H9 (cell line): Measurements from ENCODE around the gene EFCAB11. TPM values are rescaled to one million over a fixed set of nuclear protein-coding genes. Genes with fewer than 3 reads are reported as not detected.

ENCODE experiments used
- DNase-seq: peaks from one replicate; pipeline ENCODE4 v3.0.0-alpha.2; 2017
- H2AFZ ChIP-seq: one replicate; pipeline ENCODE4 v1.6.1; 2013; ENCODE audit warnings: mild to moderate bottlenecking, low read length, control low read depth, moderate library complexity
- H2AK5ac ChIP-seq: 2 replicates; pipeline ENCODE4 v1.6.1; 2013; ENCODE audit warnings: low read length, control low read depth, mixed read lengths; ENCODE audit not compliant: insufficient read length
- H2BK120ac ChIP-seq: one replicate; pipeline ENCODE4 v1.6.1; 2013; ENCODE audit warnings: low read depth, mild to moderate bottlenecking, low read length, control low read depth, inconsistent platforms; ENCODE audit not compliant: poor library complexity, severe bottlenecking
- H2BK12ac ChIP-seq: 2 replicates; pipeline ENCODE4 v1.6.1; 2013; ENCODE audit warnings: low read length, control low read depth, mixed read lengths, low read depth; ENCODE audit not compliant: insufficient read length
- H2BK15ac ChIP-seq: 2 replicates; pipeline ENCODE4 v1.6.1; 2013; ENCODE audit warnings: low read depth, low read length, control low read depth
- H2BK20ac ChIP-seq: one replicate; pipeline ENCODE4 v1.6.1; 2013; ENCODE audit warnings: low read depth, mild to moderate bottlenecking, low read length, control low read depth, inconsistent platforms; ENCODE audit not compliant: poor library complexity, severe bottlenecking
- H2BK5ac ChIP-seq: 2 replicates; pipeline ENCODE4 v1.6.1; 2013; ENCODE audit warnings: low read length, control low read depth, mixed read lengths; ENCODE audit not compliant: insufficient read length
- H3K14ac ChIP-seq: 2 replicates; pipeline ENCODE4 v1.6.1; 2013; ENCODE audit warnings: low read length, control low read depth; ENCODE audit not compliant: insufficient read depth
- H3K18ac ChIP-seq: 2 replicates; pipeline ENCODE4 v1.6.1; 2013; ENCODE audit warnings: low read depth, mild to moderate bottlenecking, mixed read lengths, low read length, control low read depth; ENCODE audit not compliant: insufficient read length
- H3K23ac ChIP-seq: 2 replicates; pipeline ENCODE4 v1.6.1; 2013; ENCODE audit warnings: low read length, control low read depth, mixed read lengths, low read depth; ENCODE audit not compliant: insufficient read length
- H3K23me2 ChIP-seq: 2 replicates; pipeline ENCODE4 v1.6.1; 2013; ENCODE audit warnings: low read depth, mild to moderate bottlenecking, mixed read lengths, low read length, control low read depth; ENCODE audit not compliant: insufficient read length, poor library complexity, severe bottlenecking
- H3K27ac ChIP-seq: 2 replicates; pipeline ENCODE4 v1.5.1; 2013; ENCODE audit warnings: low read length, control low read depth, mixed read lengths, low read depth; ENCODE audit not compliant: insufficient read length
- H3K27me3 ChIP-seq: 2 replicates; pipeline ENCODE4 v1.6.1; 2013; ENCODE audit warnings: low read length, control low read depth, inconsistent platforms; ENCODE audit not compliant: insufficient read depth
- H3K4ac ChIP-seq: 2 replicates; pipeline ENCODE4 v1.6.1; 2013; ENCODE audit warnings: low read depth, mild to moderate bottlenecking, control low read depth, inconsistent platforms, low read length, moderate library complexity
- H3K4me1 ChIP-seq: 2 replicates; pipeline ENCODE4 v1.6.1; 2013; ENCODE audit warnings: low read length, control low read depth, inconsistent platforms; ENCODE audit not compliant: insufficient read depth
- H3K4me2 ChIP-seq: 2 replicates; pipeline ENCODE4 v1.6.1; 2013; ENCODE audit warnings: low read length, control low read depth, mixed read lengths; ENCODE audit not compliant: insufficient read length, insufficient read depth
- H3K56ac ChIP-seq: 2 replicates; pipeline ENCODE4 v1.6.1; 2013; ENCODE audit warnings: low read depth, mild to moderate bottlenecking, mixed read lengths, low read length, control low read depth; ENCODE audit not compliant: insufficient read length
- H3K79me1 ChIP-seq: 2 replicates; pipeline ENCODE4 v1.6.1; 2013; ENCODE audit warnings: low read depth, mild to moderate bottlenecking, moderate library complexity, low read length, control low read depth, inconsistent platforms; ENCODE audit not compliant: insufficient read depth, poor library complexity, severe bottlenecking
- H3K79me2 ChIP-seq: 2 replicates; pipeline ENCODE4 v1.6.1; 2013; ENCODE audit warnings: low read length, control low read depth, inconsistent platforms; ENCODE audit not compliant: insufficient read depth
- H3K9ac ChIP-seq: 2 replicates; pipeline ENCODE4 v1.6.1; 2013; ENCODE audit warnings: low read length, control low read depth, mixed read lengths; ENCODE audit not compliant: insufficient read length; ENCODE audit errors: extremely low read depth
- H3K9me3 ChIP-seq: one replicate; pipeline ENCODE4 v1.6.1; 2013; ENCODE audit warnings: low read depth, low read length, inconsistent platforms; ENCODE audit not compliant: control insufficient read depth
- H3T11ph ChIP-seq: one replicate; pipeline ENCODE4 v1.6.1; 2013; ENCODE audit warnings: mild to moderate bottlenecking, low read length, control low read depth, inconsistent platforms
- H4K20me1 ChIP-seq: one replicate; pipeline ENCODE4 v1.6.1; 2013; ENCODE audit not compliant: control insufficient read depth, insufficient read length, insufficient read depth
- H4K5ac ChIP-seq: 2 replicates; pipeline ENCODE4 v1.6.1; 2013; ENCODE audit warnings: low read depth, mild to moderate bottlenecking, mixed read lengths, low read length, control low read depth; ENCODE audit not compliant: insufficient read length
- H4K8ac ChIP-seq: replicated peaks from 2 replicates; pipeline ENCODE4 v1.6.1; 2013; ENCODE audit warnings: low read length, control low read depth, mixed read lengths, low read depth; ENCODE audit not compliant: insufficient read length
- H4K91ac ChIP-seq: 2 replicates; pipeline ENCODE4 v1.6.1; 2013; ENCODE audit warnings: low read depth, mild to moderate bottlenecking, moderate library complexity, mixed read lengths, low read length, control low read depth; ENCODE audit not compliant: insufficient read length
- H3K27ac Mint-ChIP-seq, 3 experiments: 2 replicates in 2 of 3; 3 replicates in 1 of 3; pipeline ENCODE4 v1.8.0; 2020 to 2021; ENCODE audit warnings: mixed read lengths in 3 of 3, mild to moderate bottlenecking in 1 of 3, moderate library complexity in 1 of 3
- H3K27me3 Mint-ChIP-seq: 2 replicates; pipeline ENCODE4 v1.8.0; 2021; ENCODE audit warnings: low read depth, mild to moderate bottlenecking, moderate library complexity, mixed read lengths
- H3K36me3 Mint-ChIP-seq, 3 experiments: 2 replicates in 2 of 3; 3 replicates in 1 of 3; pipeline ENCODE4 v1.8.0; 2020 to 2021; ENCODE audit warnings: low read depth in 3 of 3, mixed read lengths in 3 of 3; ENCODE audit not compliant: insufficient read depth in 1 of 3
- H3K4me1 Mint-ChIP-seq, 2 experiments: 2 replicates each; pipeline ENCODE4 v1.8.0; 2020; ENCODE audit warnings: mixed read lengths in 2 of 2
- H3K4me3 Mint-ChIP-seq, 2 experiments: 2 replicates in 1 of 2; 3 replicates in 1 of 2; pipeline ENCODE4 v1.8.0; 2020 to 2021; ENCODE audit warnings: mild to moderate bottlenecking in 2 of 2, mixed read lengths in 2 of 2, moderate library complexity in 1 of 2
- H3K9me3 Mint-ChIP-seq, 2 experiments: 2 replicates in 1 of 2; 3 replicates in 1 of 2; pipeline ENCODE4 v1.8.0; 2020; ENCODE audit warnings: mild to moderate bottlenecking in 2 of 2, mixed read lengths in 2 of 2, moderate library complexity in 1 of 2
- WGBS: extraction: QIAGEN DNeasy Blood & Tissue Kit; methylation state at CpG from one replicate; pipeline ENCODE4 v1.1.7; 2013; ENCODE audit warnings: missing lambda C conversion rate, low lambda C conversion rate, mixed read lengths; ENCODE audit not compliant: insufficient read length; ENCODE audit errors: extremely low coverage; 5-methylcytosine and 5-hydroxymethylcytosine counted together
- total RNA-seq: library from RNA; stranded (reverse); gene quantifications from 2 replicates; pipeline ENCODE4 v1.2.1, GENCODE V29; 2021
- TF ChIP-seq, protein P1 (sequence below): fragments of 200-600 bp; sonication (generic); conservative IDR thresholded peaks from 3 replicates; pipeline ENCODE4 v1.8.0; 2021; ENCODE audit warnings: antibody characterized with exemption, mild to moderate bottlenecking

EFCAB11 gene
- total RNA-seq, 1 experiment from 2014 or later, result 17.4 TPM

DNA sequence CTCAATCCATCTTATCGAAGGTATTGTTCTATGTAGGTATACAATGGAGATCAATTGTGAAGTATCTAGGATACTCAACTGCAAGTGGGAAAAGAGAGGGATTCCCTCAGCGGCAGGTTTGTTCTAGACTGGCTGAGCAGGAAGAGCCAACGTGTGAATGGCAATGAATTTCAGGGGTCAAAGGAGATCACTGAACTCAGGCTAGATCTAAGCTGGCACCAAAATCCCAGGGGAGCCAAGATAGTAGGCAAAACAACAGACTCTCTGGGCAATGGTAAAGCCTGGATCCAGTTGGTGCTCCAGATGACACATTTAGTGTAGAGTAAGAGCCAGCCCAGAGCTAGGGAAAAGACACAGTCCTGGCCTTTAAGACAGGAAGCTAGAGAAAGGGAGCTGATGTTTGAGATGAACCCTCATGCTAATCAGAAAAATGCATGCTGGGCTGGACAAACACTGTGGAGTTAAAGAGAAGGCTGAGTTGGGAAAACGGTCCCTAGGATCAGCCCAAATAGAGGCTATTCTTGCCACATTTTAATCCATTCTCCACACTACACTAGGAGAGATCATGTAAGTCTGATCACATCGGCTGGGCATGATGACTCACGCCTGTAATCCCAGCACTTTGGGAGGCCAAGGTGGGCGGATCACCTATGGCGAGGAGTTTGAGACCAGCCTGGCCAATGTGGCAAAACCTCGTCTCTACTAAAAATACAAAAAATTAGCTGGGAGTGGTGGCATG, 45.6 kb downstream of the EFCAB11 start:
- Histone ChIP-seq H3K4me1 (peaks cover 6% of the 10 kb centered on the region; the same call in 1 of the 2 replicates), H4K8ac (no peak overlapping the region), H2BK15ac (no peak overlapping the region), H3K23me2 (no peaks in the 10 kb centered on the region), H2AK5ac (no peak overlapping the region), H3T11ph (no peak overlapping the region), H2AFZ (no peak overlapping the region), H3K27me3 (no peaks in the 10 kb centered on the region), H3K23ac (no peak overlapping the region), H4K5ac (no peak overlapping the region), H4K20me1 (no peaks in the 10 kb centered on the region), H3K18ac (no peak overlapping the region), H3K9ac (no peak overlapping the region), H3K79me2 (no peaks in the 10 kb centered on the region), H4K91ac (no peak overlapping the region), H3K4ac (no peak overlapping the region), H3K56ac (no peak overlapping the region), H2BK5ac (no peak overlapping the region), H3K79me1 (no peaks in the 10 kb centered on the region), H2BK20ac (no peak overlapping the region), H2BK120ac (no peak overlapping the region), H3K14ac (no peak overlapping the region), H3K4me2 (no peak overlapping the region), H3K27ac (no peak overlapping the region), H2BK12ac (no peak overlapping the region), H3K9me3 (no peaks in the 10 kb centered on the region)
- no peak for DNase-seq
- no peaks in the 10 kb centered on the region for H3K9me3 Mint-ChIP-seq
- H3K4me1 Mint-ChIP-seq, result peaks cover 40 to 49% of the 10 kb centered on the region in 2 experiments
- no peak overlapping the region for H3K27ac Mint-ChIP-seq
- WGBS, result no CpG with 5 or more reads among the region's 9 CpGs
- H3K4me3 Mint-ChIP-seq, result no peak overlapping the region
- peaks cover 0 to 4% (median 3%) of the 10 kb centered on the region in 3 experiments; a peak in 3 of 7 replicates for H3K36me3 Mint-ChIP-seq
- peaks cover 5% of the 10 kb centered on the region; the same call in 1 of the 2 replicates for H3K27me3 Mint-ChIP-seq
- TF ChIP-seq, protein P1, sequence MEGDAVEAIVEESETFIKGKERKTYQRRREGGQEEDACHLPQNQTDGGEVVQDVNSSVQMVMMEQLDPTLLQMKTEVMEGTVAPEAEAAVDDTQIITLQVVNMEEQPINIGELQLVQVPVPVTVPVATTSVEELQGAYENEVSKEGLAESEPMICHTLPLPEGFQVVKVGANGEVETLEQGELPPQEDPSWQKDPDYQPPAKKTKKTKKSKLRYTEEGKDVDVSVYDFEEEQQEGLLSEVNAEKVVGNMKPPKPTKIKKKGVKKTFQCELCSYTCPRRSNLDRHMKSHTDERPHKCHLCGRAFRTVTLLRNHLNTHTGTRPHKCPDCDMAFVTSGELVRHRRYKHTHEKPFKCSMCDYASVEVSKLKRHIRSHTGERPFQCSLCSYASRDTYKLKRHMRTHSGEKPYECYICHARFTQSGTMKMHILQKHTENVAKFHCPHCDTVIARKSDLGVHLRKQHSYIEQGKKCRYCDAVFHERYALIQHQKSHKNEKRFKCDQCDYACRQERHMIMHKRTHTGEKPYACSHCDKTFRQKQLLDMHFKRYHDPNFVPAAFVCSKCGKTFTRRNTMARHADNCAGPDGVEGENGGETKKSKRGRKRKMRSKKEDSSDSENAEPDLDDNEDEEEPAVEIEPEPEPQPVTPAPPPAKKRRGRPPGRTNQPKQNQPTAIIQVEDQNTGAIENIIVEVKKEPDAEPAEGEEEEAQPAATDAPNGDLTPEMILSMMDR, result no peak
